Measurements from ENCODE around the gene SLAMF8.

Gene SLAMF8

DNA sequence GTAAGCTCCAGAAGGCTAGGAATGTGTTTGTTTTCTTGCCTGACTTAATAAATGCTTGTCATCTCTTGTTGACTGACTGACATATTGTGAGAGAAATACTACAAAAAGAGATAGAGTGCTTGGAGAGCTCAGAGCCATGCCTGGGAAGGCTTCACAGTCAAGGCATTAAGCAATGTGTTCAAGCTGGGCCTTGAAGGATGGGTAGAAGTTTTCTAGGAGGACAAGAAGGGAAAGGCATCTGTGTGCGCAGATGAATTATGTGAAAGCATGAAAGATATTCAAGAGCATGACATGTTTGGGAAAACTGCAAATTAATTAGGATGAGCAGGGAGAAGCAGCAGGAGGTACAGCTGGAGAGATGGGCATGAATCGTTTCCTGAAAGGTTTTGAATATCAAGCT is 5.6 kb downstream of the SLAMF8 start:
- TF ChIP-seq, protein P1, sequence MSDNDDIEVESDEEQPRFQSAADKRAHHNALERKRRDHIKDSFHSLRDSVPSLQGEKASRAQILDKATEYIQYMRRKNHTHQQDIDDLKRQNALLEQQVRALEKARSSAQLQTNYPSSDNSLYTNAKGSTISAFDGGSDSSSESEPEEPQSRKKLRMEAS (IDR thresholded peaks at IDR 0.05; ENCODE audit: low read depth, low read length): no peak
- TF ChIP-seq POLR2A (IDR thresholded peaks at IDR 0.05; ENCODE audit: extremely low read depth, insufficient read length): no peak
- TF ChIP-seq MYC (IDR thresholded peaks at IDR 0.05; ENCODE audit: low read depth, low read length): no peak
- TF ChIP-seq, protein P2, sequence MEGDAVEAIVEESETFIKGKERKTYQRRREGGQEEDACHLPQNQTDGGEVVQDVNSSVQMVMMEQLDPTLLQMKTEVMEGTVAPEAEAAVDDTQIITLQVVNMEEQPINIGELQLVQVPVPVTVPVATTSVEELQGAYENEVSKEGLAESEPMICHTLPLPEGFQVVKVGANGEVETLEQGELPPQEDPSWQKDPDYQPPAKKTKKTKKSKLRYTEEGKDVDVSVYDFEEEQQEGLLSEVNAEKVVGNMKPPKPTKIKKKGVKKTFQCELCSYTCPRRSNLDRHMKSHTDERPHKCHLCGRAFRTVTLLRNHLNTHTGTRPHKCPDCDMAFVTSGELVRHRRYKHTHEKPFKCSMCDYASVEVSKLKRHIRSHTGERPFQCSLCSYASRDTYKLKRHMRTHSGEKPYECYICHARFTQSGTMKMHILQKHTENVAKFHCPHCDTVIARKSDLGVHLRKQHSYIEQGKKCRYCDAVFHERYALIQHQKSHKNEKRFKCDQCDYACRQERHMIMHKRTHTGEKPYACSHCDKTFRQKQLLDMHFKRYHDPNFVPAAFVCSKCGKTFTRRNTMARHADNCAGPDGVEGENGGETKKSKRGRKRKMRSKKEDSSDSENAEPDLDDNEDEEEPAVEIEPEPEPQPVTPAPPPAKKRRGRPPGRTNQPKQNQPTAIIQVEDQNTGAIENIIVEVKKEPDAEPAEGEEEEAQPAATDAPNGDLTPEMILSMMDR (IDR thresholded peaks at IDR 0.05; ENCODE audit: low read depth, low read length): no peak
- DNase-seq (ENCODE audit: low read depth): no peak
- H3K4me3 ChIP-seq (ENCODE audit: low read depth, low read length): no peak overlapping the region

DNA sequence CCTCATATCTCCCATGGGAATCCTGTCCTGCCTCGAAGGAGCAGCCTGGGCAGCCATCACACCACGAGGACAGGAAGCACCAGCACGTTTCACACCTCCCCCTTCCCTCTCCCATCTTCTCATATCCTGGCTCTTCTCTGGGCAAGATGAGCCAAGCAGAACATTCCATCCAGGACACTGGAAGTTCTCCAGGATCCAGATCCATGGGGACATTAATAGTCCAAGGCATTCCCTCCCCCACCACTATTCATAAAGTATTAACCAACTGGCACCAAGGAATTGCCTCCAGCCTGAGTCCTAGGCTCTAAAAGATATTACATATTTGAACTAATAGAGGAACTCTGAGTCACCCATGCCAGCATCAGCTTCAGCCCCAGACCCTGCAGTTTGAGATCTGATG is 8.7 kb downstream of the SLAMF8 start:
- TF ChIP-seq, protein P2 (IDR thresholded peaks at IDR 0.05; ENCODE audit: low read depth, low read length): no peak
- TF ChIP-seq MYC (IDR thresholded peaks at IDR 0.05; ENCODE audit: low read depth, low read length): no peak
- TF ChIP-seq, protein P1 (IDR thresholded peaks at IDR 0.05; ENCODE audit: low read depth, low read length): no peak
- no peak for TF ChIP-seq POLR2A (IDR thresholded peaks at IDR 0.05; ENCODE audit: extremely low read depth, insufficient read length)
- H3K4me3 ChIP-seq (ENCODE audit: low read depth, low read length): no peak overlapping the region
- no peak for DNase-seq (ENCODE audit: low read depth)

DNA sequence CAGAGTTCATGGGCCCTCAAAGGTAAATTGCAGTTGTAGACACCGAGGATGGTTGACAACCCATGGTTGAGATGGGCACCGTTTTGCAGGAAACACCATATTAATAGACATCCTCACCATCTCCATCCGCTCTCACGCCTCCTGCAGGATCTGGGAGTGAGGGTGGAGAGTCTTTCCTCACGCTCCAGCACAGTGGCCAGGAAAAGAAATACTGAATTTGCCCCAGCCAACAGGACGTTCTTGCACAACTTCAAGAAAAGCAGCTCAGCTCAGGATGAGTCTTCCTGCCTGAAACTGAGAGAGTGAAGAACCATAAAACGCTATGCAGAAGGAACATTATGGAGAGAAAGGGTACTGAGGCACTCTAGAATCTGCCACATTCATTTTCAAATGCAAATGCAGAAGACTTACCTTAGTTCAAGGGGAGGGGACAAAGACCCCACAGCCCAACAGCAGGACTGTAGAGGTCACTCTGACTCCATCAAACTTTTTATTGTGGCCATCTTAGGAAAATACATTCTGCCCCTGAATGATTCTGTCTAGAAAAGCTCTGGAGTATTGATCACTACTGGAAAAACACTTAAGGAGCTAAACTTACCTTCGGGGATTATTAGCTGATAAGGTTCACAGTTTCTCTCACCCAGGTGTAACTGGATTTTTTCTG is 9.3 kb downstream of the SLAMF8 start:
- peak; percentile 13 for DNase-seq (ENCODE audit: low read depth)
- H3K4me3 ChIP-seq (ENCODE audit: low read depth, low read length): no peak overlapping the region
- TF ChIP-seq MYC (IDR thresholded peaks at IDR 0.05; ENCODE audit: low read depth, low read length) (no peak), POLR2A (IDR thresholded peaks at IDR 0.05; ENCODE audit: extremely low read depth, insufficient read length) (no peak)
- TF ChIP-seq, protein P1 (IDR thresholded peaks at IDR 0.05; ENCODE audit: low read depth, low read length): no peak
- TF ChIP-seq, protein P2 (IDR thresholded peaks at IDR 0.05; ENCODE audit: low read depth, low read length): no peak

DNA sequence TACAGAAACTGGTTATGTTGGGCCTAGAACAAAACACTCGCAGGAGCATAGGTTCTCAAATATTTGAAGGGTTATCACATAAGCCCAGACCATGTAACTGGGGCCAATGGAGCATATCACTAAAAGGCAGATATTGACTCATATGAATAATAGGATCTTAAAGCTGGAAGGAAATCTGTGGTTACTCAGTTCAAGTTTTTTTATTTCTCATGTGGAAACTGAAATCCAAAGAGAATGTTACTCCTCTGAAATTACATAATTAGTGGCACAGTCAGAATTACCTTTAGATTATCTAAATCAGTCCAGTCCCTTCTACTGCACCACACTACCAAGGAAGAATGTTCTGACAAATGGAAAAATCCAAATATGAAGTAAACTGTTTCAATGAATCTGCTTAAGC is 12.0 kb downstream of the SLAMF8 start:
- H3K4me3 ChIP-seq (ENCODE audit: low read depth, low read length): no peak overlapping the region
- no peak for DNase-seq (ENCODE audit: low read depth)

DNA sequence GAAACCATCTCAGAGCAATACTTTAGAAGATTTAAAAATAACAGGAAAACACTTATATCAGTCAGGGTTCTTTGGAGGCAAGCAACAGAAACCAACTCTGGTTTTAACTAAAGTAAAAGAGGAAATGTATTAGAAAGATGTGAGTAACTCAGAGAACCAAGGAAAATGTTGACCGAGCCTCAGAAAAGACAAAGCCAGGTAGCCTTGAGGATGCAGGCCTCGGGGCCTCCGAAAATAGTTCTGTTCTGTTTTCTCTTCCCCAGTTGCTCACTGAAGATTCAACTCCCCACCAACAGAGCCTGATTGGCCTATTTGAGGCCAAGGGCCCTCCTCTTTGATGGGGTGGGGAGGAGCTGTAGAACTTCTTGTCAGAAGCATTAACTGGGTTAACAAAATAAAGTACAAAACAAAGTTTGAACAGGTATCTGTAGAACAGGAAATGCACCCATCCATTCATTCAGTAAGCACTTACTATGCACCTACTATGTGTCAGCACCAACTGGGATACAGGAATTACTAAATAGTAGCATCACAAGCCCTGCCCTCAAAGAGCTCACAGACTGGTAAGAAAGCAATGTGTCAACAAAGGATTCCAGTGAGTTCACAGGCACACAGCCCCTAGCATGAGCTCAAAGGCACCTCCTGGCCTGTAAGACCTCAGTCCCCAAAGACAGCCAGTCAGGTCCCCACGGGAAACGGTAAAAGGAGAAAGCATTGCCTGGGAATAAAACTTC is 12.6 kb downstream of the SLAMF8 start:
- no peak overlapping the region for H3K4me3 ChIP-seq (ENCODE audit: low read depth, low read length)
- TF ChIP-seq, protein P1 (IDR thresholded peaks at IDR 0.05; ENCODE audit: low read depth, low read length): no peak
- no peak for TF ChIP-seq POLR2A (IDR thresholded peaks at IDR 0.05; ENCODE audit: extremely low read depth, insufficient read length)
- TF ChIP-seq, protein P2 (IDR thresholded peaks at IDR 0.05; ENCODE audit: low read depth, low read length): no peak
- no peak for TF ChIP-seq MYC (IDR thresholded peaks at IDR 0.05; ENCODE audit: low read depth, low read length)
- no peak for DNase-seq (ENCODE audit: low read depth)

More for the DNA sequence above, 12.0 kb downstream of the SLAMF8 start:
- TF ChIP-seq, protein P1 (IDR thresholded peaks at IDR 0.05; ENCODE audit: low read depth, low read length): no peak
- TF ChIP-seq POLR2A (IDR thresholded peaks at IDR 0.05; ENCODE audit: extremely low read depth, insufficient read length) (no peak), MYC (IDR thresholded peaks at IDR 0.05; ENCODE audit: low read depth, low read length) (no peak)
- TF ChIP-seq, protein P2 (IDR thresholded peaks at IDR 0.05; ENCODE audit: low read depth, low read length): no peak

Measured in NB4 (cell line).